ENCODE measurements around the gene CCER1. TPM values are rescaled to one million over a fixed set of nuclear protein-coding genes. Genes with fewer than 3 reads are reported as not detected.

Gene CCER1
- total RNA-seq, 4 donors from 2014 or later = not detected

DNA sequence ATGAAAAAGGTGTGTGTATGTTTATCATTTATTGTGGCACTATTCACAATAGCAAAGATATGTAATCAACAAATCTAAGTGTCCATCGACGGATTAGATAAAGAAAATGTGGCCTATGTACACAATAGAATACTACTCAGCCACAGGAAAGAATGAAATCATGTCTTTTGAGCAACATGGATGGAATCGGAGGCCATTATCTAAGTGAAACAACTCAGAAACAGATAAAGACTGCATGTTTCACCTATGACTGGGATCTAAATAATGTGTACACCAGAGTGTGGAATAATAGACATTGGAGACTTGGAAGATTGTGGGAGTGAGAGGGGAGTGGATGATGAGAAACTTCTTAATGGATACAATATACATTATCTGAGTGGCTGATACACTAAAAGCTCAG lies 44.0 kb downstream of the CCER1 start:
- H3K27me3 ChIP-seq = no peaks in the 10 kb centered on the region

GRCh38 chr12:90909069-90909770 lies 45.8 kb downstream of the CCER1 start:
- Histone ChIP-seq H3K36me3 (no peaks in the 10 kb centered on the region), H3K4me3 (no peak overlapping the region), H3K27ac (no peak overlapping the region), H3K4me1 (no peaks in the 10 kb centered on the region), H3K27me3 (no peaks in the 10 kb centered on the region), H3K9me3 (no peaks in the 10 kb centered on the region)
- TF ChIP-seq POLR2A (IDR thresholded peaks at IDR 0.05) (no peak), CTCF (IDR thresholded peaks at IDR 0.05) (peak in 4 of 6 experiments; percentile 40 to 62 (median 56))
- DNase-seq = no peak

More for the DNA sequence above, 44.0 kb downstream of the CCER1 start:
- H3K4me1 ChIP-seq = no peaks in the 10 kb centered on the region
- no peak overlapping the region for H3K4me3 ChIP-seq
- H3K9me3 ChIP-seq = no peaks in the 10 kb centered on the region
- no peak overlapping the region for H3K27ac ChIP-seq
- no peaks in the 10 kb centered on the region for H3K36me3 ChIP-seq
- no peak for DNase-seq
- TF ChIP-seq CTCF (IDR thresholded peaks at IDR 0.05) = no peak
- TF ChIP-seq POLR2A (IDR thresholded peaks at IDR 0.05) = no peak

DNA sequence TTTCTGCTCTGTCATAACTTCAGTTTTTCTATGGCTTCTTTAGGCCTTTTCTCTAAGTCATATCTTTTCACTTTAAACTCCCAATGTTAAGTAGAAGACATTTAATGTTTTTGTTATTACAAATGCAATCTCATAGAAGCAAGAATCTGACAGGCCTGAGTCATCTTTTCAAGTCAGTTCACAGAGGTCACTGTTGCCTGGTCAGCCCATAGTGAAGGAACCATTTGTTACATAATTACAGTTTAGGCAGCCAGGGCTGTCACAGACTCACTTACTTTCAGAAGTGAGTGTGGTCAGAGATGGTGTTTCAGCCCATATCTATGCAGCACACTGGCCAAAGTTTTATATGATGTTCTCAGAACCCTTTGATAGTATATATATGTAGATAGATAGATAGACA lies 46.5 kb downstream of the CCER1 start:
- H3K9me3 ChIP-seq = no peaks in the 10 kb centered on the region
- TF ChIP-seq POLR2A (IDR thresholded peaks at IDR 0.05) = no peak
- TF ChIP-seq CTCF (IDR thresholded peaks at IDR 0.05) = no peak
- no peak overlapping the region for H3K4me3 ChIP-seq
- no peaks in the 10 kb centered on the region for H3K36me3 ChIP-seq
- no peak for DNase-seq
- no peaks in the 10 kb centered on the region for H3K27me3 ChIP-seq
- H3K4me1 ChIP-seq = no peaks in the 10 kb centered on the region
- no peak overlapping the region for H3K27ac ChIP-seq

GRCh38 chr12:90905691-90906370 lies 49.1 kb downstream of the CCER1 start:
- Histone ChIP-seq H3K9me3 (no peaks in the 10 kb centered on the region), H3K27ac (no peak overlapping the region), H3K4me1 (no peaks in the 10 kb centered on the region), H3K27me3 (no peaks in the 10 kb centered on the region), H3K36me3 (no peaks in the 10 kb centered on the region), H3K4me3 (no peak overlapping the region)
- no peak for TF ChIP-seq CTCF (IDR thresholded peaks at IDR 0.05)
- TF ChIP-seq POLR2A (IDR thresholded peaks at IDR 0.05) = no peak
- no peak for DNase-seq

- no peaks in the 10 kb centered on the region for H3K27me3 ChIP-seq
- no peaks in the 10 kb centered on the region for H3K9me3 ChIP-seq
- no peak for TF ChIP-seq CTCF (IDR thresholded peaks at IDR 0.05)
- no peak for TF ChIP-seq POLR2A (IDR thresholded peaks at IDR 0.05)
- no peak overlapping the region for H3K4me3 ChIP-seq
- no peaks in the 10 kb centered on the region for H3K4me1 ChIP-seq
- no peaks in the 10 kb centered on the region for H3K36me3 ChIP-seq
- DNase-seq = no peak
- no peak overlapping the region for H3K27ac ChIP-seq
Measured at GRCh38 chr12:90902596-90902995, 52.4 kb downstream of the CCER1 start.

Other genes starting within 250 kb of the CCER1 start
- gene EPYC, start 49.8 kb upstream of the CCER1 start, total RNA-seq = not detected
- gene KERA, start 102.8 kb upstream of the CCER1 start, total RNA-seq = not detected
- 10 to 100 TPM; 31.5 to 65.2 (median 49.9) TPM for gene LUM, start 156.3 kb upstream of the CCER1 start, total RNA-seq
- gene DCN, start 227.6 kb upstream of the CCER1 start, total RNA-seq = 100 to 1,000 TPM; 142 to 543 (median 309) TPM

Measured in Peyer's patch (tissue), 4 donors.